MG63 (cell line): ENCODE data around the gene METTL4. TPM values are rescaled to one million over a fixed set of nuclear protein-coding genes. Genes with fewer than 3 reads are reported as not detected.
"Not testable (repeated sequence)": the region's sequence is repeated elsewhere in the genome, so short reads cannot be mapped to it uniquely, and the experiment has no call there.

Source experiments
- DNase-seq: peaks from one replicate; pipeline ENCODE4 v3.0.0-alpha.2; 2020
- H3K27me3 ChIP-seq: fragments of 250-450 bp; sonication (Bioruptor Pico); 2 replicates; pipeline ENCODE4 v1.5.1; 2020; ENCODE audit warnings: mild to moderate bottlenecking, moderate library complexity
- H3K36me3 ChIP-seq: fragments of 250-450 bp; sonication (Bioruptor Pico); 2 replicates; pipeline ENCODE4 v1.5.1; 2020; ENCODE audit warnings: mild to moderate bottlenecking, moderate library complexity
- H3K4me3 ChIP-seq: fragments of 250-450 bp; sonication (Bioruptor Pico); 2 replicates; pipeline ENCODE4 v1.5.1; 2020; ENCODE audit warnings: mild to moderate bottlenecking, moderate library complexity
- H3K9me3 ChIP-seq: fragments of 250-450 bp; sonication (Bioruptor Pico); 2 replicates; pipeline ENCODE4 v1.5.1; 2020; ENCODE audit warnings: mild to moderate bottlenecking, moderate library complexity
- total RNA-seq: library from RNA; depleted of rRNA; stranded (reverse); fragments of >200 nt; shearing (Covaris generic); gene quantifications from 2 replicates; pipeline ENCODE4 v1.2.3, GENCODE V29; 2014; ENCODE audit warnings: low replicate concordance

Gene METTL4
- total RNA-seq, 1 experiment from 2014 or later = 10.8 TPM

DNA sequence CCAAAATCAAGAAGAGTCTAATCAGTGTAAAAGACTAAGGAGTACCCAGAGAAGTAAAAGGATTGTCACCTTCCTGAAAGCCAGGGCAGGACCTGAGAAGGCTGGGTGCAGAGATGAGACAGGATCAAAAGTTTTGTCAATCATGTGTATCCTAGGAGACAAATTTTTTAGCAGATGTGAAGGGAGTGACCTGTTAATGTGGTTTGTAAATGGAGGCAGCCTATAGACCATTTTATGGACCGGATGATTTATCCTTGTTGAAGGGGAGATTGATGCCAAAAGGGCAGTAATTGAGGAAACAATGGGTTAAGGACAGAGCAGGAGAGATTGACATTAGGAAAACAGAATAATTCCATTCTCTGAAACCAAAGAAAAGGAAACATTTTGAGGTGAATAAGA is 865 bp upstream of the METTL4 start:
- DNase-seq = no peak
- Histone ChIP-seq H3K9me3 (0 out of 2 replicates have a peak, but pooled peaks cover 2% of the 10 kb centered on the region), H3K36me3 (peaks cover 34% of the 10 kb centered on the region), H3K27me3 (no peaks in the 10 kb centered on the region), H3K4me3 (peak overlapping the region; percentile 86)

DNA sequence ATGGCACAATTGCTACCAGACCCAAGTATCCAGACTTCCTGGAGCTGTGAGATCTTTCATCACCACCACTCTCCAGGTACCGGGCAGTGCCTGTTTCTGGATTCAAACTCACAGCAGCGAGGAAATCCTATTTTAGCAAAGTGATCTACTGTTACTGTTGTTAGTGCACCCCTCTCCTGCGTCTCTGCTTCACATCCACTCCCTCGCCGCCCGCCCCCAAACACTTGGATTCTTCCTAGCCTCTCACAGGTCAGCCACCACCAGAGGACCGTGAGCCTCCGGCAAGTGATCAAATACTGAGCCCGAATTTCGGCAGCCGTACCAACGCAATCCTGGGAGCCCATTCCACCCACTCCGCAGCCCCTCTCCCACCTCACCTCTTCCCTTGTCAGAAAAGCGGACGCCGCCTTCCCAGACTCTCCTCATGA is 519 bp downstream of the METTL4 start:
- peaks cover 26% of the 10 kb centered on the region for H3K36me3 ChIP-seq
- H3K4me3 ChIP-seq = peak overlapping the region; percentile 86
- H3K9me3 ChIP-seq = 0 out of 2 replicates have a peak, but pooled peaks cover 2% of the 10 kb centered on the region
- DNase-seq = peak; percentile 66
- no peaks in the 10 kb centered on the region for H3K27me3 ChIP-seq

- H3K36me3 ChIP-seq = peaks cover 14% of the 10 kb centered on the region
- H3K9me3 ChIP-seq = 0 out of 2 replicates have a peak, but pooled peaks cover 2% of the 10 kb centered on the region
- peak overlapping the region; percentile 86 for H3K4me3 ChIP-seq
- no peaks in the 10 kb centered on the region for H3K27me3 ChIP-seq
- no peak for DNase-seq
Measured at GRCh38 chr18:2569338-2570207, 1.7 kb downstream of the METTL4 start.

- Histone ChIP-seq H3K4me3 (no peak overlapping the region), H3K27me3 (no peaks in the 10 kb centered on the region), H3K9me3 (0 out of 2 replicates have a peak, but pooled peaks cover 2% of the 10 kb centered on the region), H3K36me3 (peaks cover 11% of the 10 kb centered on the region)
- DNase-seq = no peak
Measured at GRCh38 chr18:2568605-2569004, 2.7 kb downstream of the METTL4 start.

DNA sequence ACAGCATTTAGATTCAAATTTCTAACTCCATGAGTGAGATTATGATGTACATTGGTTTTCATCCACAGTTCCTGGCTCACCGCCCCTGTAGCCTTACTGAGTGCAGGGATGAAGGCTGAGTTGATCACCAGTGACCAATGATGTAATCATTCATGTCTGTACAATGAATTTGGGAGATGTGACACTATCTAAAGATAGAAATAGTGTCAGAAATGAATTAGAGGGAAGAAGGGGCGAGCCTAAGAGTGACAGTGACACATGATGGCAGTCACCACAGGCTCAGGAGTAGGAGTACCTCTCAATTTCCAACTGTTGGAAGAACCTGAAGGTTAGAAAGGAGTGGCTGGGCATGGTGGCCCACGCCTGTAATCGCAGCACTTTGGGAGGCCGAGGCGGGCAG is 3.2 kb downstream of the METTL4 start:
- no peak for DNase-seq
- Histone ChIP-seq H3K9me3 (0 out of 2 replicates have a peak, but pooled peaks cover 2% of the 10 kb centered on the region), H3K36me3 (peaks cover 11% of the 10 kb centered on the region; the same call in 1 of the 2 replicates), H3K27me3 (no peaks in the 10 kb centered on the region), H3K4me3 (no peak overlapping the region)

DNA sequence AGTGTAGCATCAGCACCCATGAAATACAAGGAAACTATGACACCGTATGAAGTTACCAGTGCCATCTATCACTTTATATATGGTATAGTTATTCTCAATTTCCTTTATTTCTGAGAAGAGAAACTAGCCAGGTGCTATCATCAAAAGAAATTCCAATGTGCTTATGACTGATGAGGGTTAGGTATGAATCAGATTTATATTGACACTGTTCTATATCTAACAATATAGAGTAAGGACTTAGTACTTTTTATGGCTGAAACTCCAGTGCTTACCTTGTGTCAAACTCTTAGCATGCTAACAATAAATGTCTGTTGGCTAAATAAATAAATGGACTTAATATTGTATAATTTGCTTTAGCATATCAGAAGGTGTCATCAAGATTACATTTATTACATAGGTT is 6.9 kb downstream of the METTL4 start:
- H3K27me3 ChIP-seq = no peaks in the 10 kb centered on the region
- no peaks in the 10 kb centered on the region for H3K9me3 ChIP-seq
- peaks cover 10% of the 10 kb centered on the region; the same call in 1 of the 2 replicates for H3K36me3 ChIP-seq
- no peak overlapping the region for H3K4me3 ChIP-seq
- DNase-seq = no peak

GRCh38 chr18:2559249-2559648 is 12.1 kb downstream of the METTL4 start:
- H3K27me3 ChIP-seq = no peaks in the 10 kb centered on the region
- H3K9me3 ChIP-seq = no peaks in the 10 kb centered on the region
- peaks cover 8% of the 10 kb centered on the region; the same call in 1 of the 2 replicates for H3K36me3 ChIP-seq
- H3K4me3 ChIP-seq = no peak overlapping the region
- no peak for DNase-seq

GRCh38 chr18:2557536-2557935 is 13.8 kb downstream of the METTL4 start:
- peaks cover 4% of the 10 kb centered on the region; the same call in 1 of the 2 replicates for H3K36me3 ChIP-seq
- no peak overlapping the region for H3K4me3 ChIP-seq
- DNase-seq = no peak
- no peaks in the 10 kb centered on the region for H3K9me3 ChIP-seq
- H3K27me3 ChIP-seq = no peaks in the 10 kb centered on the region

- no peaks in the 10 kb centered on the region for H3K27me3 ChIP-seq
- no peak for DNase-seq
- H3K4me3 ChIP-seq = no peak overlapping the region
- H3K9me3 ChIP-seq = no peaks in the 10 kb centered on the region
- H3K36me3 ChIP-seq = peaks cover 6% of the 10 kb centered on the region; the same call in 1 of the 2 replicates
Measured at GRCh38 chr18:2555895-2556294, 15.4 kb downstream of the METTL4 start.

DNA sequence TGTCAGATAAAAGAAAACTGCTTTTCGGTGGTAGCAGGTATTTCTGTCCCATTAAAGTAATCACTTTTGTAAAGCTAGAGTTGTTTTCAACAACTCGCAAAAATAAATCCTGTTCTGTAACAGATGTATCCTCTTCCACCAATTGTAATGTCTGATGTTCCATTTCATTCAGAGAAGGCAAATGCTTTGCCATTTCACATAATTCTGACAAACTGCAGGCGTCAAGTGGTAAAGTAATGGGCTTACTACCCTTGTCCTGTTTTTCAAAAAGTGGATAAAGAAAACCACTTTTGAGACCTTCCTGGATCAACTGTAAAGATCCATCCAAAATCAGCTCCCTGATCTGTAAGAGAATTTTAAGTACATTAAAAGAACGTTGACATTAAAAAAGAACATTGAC is 16.6 kb downstream of the METTL4 start:
- no peaks in the 10 kb centered on the region for H3K27me3 ChIP-seq
- peaks cover 6% of the 10 kb centered on the region; the same call in 1 of the 2 replicates for H3K36me3 ChIP-seq
- no peaks in the 10 kb centered on the region for H3K9me3 ChIP-seq
- H3K4me3 ChIP-seq = no peak overlapping the region
- no peak for DNase-seq

DNA sequence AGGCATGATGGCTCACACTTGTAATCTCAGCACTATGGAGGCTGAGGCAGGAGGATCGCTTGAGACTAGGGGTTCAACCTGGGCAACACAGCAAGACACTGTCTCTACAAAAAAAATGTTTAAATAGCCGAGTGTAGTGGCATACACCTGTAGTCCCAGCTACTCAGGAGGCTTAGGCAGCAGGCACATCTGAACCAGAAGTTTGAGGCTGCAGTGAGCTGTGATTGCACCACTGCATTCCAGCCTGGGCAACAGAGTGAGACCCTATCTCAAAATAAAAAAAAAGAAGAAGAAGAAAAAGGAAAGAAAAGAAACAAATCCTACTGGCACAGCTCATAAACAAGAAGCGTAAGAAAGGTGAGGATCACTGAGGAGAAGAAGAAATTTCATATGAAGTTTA is 19.9 kb downstream of the METTL4 start:
- peaks cover 9% of the 10 kb centered on the region for H3K36me3 ChIP-seq
- no peaks in the 10 kb centered on the region for H3K9me3 ChIP-seq
- no peak for DNase-seq

DNA sequence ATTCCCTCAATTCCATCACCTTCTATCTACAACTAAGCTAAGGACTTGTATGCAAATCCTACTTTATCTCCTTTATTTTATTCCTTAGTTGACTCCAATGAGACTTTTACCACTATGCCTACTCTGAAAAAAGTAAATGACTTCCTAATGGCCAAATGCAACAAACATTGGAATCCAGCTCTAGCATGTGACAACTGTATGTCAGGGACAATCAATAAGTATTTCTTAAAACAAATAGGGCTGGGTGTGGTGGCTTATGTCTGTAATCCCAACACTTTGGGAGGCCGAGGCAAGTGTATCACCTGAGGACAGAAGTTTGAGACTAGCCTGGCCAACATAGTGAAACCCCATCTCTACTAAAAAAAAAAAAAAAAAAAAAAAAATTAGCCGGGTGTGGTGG is 21.8 kb downstream of the METTL4 start:
- H3K27me3 ChIP-seq = no peaks in the 10 kb centered on the region
- no peak overlapping the region for H3K4me3 ChIP-seq
- no peaks in the 10 kb centered on the region for H3K9me3 ChIP-seq
- DNase-seq = no peak
- peaks cover 7% of the 10 kb centered on the region for H3K36me3 ChIP-seq

More for the DNA sequence above, 19.9 kb downstream of the METTL4 start:
- no peak overlapping the region for H3K4me3 ChIP-seq
- H3K27me3 ChIP-seq = no peaks in the 10 kb centered on the region

DNA sequence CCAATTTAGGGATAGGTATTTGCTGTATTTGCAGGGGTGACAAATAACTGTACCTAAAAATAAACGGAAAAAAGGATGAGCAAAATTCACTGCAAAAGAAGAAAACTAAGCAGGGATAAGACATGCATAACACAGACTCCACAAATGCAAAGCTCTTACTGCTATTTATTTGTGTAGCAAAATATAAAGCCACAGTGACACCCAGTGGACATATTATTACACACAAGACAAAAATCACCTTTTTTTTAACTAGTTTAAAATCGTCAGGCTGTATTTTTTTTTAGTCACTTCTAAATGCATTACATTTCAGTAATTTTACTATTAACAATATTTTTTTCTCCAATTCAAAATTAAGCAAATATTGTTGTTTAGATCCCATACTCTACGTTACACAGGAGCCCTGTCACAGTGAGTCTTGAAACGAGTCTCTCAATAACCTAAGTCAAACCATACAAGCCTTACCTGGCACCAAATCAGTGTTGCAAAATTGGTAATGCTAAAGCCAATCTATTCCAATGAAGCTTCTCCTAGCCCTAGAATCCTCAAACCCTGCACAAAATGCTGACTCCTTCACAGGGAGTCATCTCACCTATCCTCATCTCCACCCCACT is 23.7 kb downstream of the METTL4 start:
- no peak for DNase-seq
- no peaks in the 10 kb centered on the region for H3K27me3 ChIP-seq
- no peak overlapping the region for H3K4me3 ChIP-seq
- H3K9me3 ChIP-seq = no peaks in the 10 kb centered on the region
- peaks cover 5% of the 10 kb centered on the region for H3K36me3 ChIP-seq

GRCh38 chr18:2545155-2545554 is 26.1 kb downstream of the METTL4 start:
- H3K27me3 ChIP-seq = no peaks in the 10 kb centered on the region
- H3K36me3 ChIP-seq = peaks cover 3% of the 10 kb centered on the region
- no peak overlapping the region for H3K4me3 ChIP-seq
- DNase-seq = no peak
- H3K9me3 ChIP-seq = no peaks in the 10 kb centered on the region

- not testable (repeated sequence) for H3K27me3 ChIP-seq, H3K9me3 ChIP-seq, DNase-seq, H3K4me3 ChIP-seq, H3K36me3 ChIP-seq
Measured at GRCh38 chr18:2541925-2542563, 29.3 kb downstream of the METTL4 start.

- Histone ChIP-seq H3K4me3 (no peak overlapping the region), H3K9me3 (no peaks in the 10 kb centered on the region), H3K36me3 (peaks cover 3% of the 10 kb centered on the region; the same call in 1 of the 2 replicates), H3K27me3 (no peaks in the 10 kb centered on the region)
- no peak for DNase-seq
Measured at GRCh38 chr18:2540575-2540974, 30.7 kb downstream of the METTL4 start.

DNA sequence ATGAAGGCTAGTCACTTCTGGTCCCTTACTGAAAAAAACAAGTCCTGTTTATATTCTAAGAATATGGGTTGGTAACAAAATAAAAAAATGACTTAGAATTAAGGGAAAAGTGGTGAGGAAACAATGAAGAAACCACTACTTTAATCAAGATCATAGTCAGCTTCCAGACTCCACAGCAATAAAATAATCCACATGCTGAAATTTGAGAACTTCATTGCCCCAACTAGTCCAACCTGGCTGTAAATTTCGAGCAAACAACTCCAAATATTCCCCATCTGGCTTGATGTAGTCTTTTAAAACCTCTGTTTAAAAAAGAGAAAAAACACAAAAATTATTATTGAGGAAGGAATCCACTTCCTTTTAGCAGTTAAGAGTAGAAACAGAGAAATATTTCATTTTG is 32.5 kb downstream of the METTL4 start:
- DNase-seq = no peak
- Histone ChIP-seq H3K36me3 (peaks cover 3% of the 10 kb centered on the region; the same call in 1 of the 2 replicates), H3K27me3 (no peaks in the 10 kb centered on the region), H3K4me3 (no peak overlapping the region), H3K9me3 (no peaks in the 10 kb centered on the region)
